ENCODE measurements around the gene FRMD4A.

The FRMD4A gene

GRCh38 chr10:13669182-13669855 is 661.4 kb downstream of the FRMD4A start:
- DNase-seq (ENCODE audit: low spot score) = no peak

DNA sequence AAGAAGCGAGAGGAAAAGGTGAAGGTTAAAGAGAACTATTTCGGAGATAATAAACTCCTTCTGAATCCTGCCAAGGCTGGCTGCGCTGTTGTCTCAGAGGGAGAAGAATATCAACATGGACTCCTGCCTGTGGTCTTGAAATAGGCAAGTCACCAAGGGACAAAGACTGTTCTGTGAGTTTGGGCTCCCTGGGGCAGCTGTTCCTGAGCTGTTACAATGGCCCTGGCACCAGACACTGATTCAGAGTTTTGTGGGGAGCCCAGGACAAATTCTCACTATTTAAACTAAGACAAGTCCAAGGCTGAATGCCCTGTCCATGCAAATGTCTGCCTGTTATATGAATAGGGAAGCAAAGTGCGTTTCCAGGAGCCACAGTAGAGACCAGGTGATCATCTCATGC is 662.6 kb downstream of the FRMD4A start:
- DNase-seq (ENCODE audit: low spot score) = no peak

- DNase-seq (ENCODE audit: low spot score) = no peak
Observed at GRCh38 chr10:13665516-13666262, 665.0 kb downstream of the FRMD4A start.

GRCh38 chr10:13661256-13661655 is 669.5 kb downstream of the FRMD4A start:
- no peak for DNase-seq (ENCODE audit: low spot score)

GRCh38 chr10:13660551-13660920 is 670.2 kb downstream of the FRMD4A start:
- DNase-seq (ENCODE audit: low spot score) = no peak

DNA sequence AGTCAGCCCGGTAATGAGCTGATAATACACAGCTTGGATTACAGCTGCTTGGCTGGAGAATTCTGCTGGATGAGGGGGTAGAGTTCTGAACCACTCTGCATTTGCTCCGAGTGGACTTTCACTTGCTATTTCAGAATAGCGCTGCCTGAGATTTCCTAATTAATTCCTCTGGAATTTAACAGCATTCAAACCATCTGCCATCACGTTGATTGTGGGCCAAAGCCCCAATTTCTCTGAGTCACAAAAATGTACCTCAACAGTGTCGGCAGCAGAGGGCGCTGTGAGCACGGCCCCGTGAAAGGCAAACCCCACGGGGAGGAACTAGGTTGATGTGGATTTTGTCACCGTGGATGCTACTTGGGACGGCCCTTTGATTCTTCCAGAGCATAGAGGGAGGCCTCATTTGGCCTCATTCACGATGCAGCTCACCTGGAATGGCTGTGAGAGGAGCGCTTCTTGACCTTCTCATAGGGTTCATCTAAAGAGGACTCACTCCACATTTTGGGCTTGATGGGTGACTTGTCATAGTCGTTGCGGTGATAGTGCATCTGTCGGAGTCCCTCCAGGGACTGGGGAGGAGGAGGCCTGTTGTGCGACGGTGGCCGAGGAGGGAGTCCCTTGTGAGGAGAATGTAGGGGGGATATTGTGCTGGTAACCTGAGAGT is 670.7 kb downstream of the FRMD4A start:
- peak; percentile 67 for DNase-seq (ENCODE audit: low spot score)

- DNase-seq (ENCODE audit: low spot score) = peak; percentile 73
Observed at GRCh38 chr10:13658871-13659685, 671.6 kb downstream of the FRMD4A start.

DNA sequence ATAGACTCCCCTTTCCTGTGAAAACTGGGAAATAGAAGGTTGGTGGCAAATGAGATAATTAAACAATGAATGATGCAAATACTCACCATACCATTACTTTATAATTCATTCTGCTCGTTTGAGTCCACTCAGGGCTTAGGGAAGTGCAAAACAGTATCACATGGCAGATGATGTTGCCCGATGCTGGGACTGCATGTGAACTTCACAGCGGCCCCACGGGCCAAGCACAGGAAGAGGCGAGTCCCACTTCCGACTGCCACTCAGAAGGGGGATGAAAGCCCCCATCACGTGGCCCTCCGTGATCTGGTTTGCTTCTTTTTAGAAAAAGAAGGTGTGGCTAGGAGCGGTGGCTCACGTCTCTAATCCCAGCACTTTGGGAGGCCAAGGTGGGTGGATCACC is 672.5 kb downstream of the FRMD4A start:
- DNase-seq (ENCODE audit: low spot score) = no peak

DNA sequence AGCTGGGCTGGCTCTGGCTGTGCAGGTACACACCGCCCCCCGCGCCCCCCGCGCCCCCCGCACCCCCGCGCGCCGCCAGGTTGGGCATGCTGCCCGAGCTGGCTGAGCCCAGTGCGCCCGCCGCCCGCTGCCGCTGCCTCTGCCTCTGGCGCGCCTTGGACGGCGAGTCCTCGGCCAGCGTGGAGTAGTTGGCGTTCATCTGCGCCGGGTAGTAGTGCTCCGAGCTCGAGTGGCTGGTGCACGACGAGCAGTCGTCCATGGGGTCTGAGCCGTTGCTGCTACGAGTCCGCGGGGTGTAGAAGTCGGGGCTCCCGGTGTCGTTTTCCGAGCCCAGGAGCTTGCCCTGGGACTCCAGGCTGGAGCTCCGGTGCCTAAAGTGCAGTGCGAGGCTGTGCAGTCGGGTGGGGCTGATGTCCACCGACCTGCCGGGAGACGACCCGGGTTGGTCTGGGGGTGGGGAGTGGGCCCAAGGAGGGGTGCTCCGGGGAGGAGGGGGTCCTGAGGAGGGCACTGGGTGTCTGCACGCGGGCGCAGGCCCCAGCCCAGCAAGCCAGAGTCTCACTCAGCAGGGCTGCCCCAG is 673.5 kb downstream of the FRMD4A start:
- DNase-seq (ENCODE audit: low spot score) = no peak

DNA sequence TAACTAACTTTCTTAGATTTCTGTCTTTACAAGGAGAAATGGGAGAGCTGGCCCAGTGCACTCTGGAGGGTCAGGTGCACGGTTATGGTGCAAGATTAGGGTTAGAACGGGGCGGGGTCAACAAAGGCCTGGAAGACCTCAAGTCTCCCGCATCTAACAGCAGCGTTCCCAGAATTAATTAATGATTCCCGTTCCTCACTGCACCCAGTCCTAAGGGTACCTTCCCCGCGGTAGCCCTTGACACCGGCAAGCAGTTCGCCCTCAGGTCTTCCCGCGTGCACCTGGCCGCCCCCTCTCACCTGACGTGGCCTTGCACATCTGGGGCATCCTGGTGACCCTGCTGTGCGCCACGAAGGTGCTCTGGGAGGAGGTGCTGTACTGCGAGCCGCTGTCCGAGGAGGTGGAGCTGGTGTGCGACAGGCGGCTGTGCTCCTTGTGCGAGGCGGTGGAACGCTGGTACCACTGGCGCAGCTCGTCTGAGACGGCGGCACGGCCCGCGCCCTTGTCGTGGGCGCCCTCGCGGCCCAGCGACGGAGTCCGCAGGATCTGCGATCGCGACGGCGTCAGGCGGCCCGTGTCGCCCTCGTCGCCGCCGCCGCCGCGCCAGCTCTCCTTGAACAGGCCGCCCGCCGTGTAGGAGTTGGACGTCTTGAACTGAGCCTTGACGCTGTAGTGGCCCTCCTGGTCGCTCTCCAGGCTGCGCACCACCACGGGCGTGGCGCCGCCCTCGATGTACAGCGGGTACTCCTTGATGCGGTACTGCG is 674.2 kb downstream of the FRMD4A start:
- DNase-seq (ENCODE audit: low spot score) = no peak

DNA sequence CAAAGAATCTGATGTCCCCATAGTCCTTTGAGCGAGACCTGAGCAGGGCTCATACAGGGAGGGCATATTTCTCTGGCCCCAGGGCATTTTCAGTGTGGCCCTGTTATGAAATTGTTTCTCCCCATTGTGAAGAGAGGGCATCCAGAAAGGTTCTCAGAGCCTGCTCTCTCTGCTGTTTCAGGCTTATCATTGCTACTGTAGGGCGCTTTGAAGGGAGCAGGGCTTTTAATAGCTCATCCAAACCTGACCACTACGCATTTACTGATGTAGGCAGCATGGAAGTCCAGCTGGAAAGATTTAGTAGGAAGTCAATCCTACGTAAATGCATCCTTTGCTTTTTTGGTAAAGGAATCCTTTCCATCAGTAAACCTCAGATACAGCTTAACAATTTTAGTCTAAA is 675.9 kb downstream of the FRMD4A start:
- DNase-seq (ENCODE audit: low spot score) = no peak

- no peak for DNase-seq (ENCODE audit: low spot score)
Observed at GRCh38 chr10:13654118-13654830, 676.5 kb downstream of the FRMD4A start.

DNA sequence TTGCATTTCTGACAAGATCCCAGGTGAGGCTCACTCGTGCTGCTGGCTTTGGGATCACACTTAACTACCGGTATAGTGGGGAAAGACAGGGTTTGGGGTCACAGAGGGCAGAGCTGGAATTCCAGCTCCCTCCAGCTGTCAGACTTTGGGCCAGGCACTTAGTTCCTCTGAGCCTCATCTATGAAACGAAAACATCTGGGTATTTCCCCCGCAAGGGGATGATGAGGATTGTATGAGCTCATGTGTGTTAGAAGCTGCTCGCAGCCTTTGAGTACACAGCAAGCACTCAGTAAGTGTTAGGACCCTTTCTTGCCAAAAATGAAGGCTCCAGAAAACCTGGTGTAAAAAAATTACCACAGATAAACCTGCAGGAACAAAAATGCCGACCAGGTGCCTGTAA is 677.9 kb downstream of the FRMD4A start:
- DNase-seq (ENCODE audit: low spot score) = no peak

GRCh38 chr10:13651969-13652720 is 678.6 kb downstream of the FRMD4A start:
- no peak for DNase-seq (ENCODE audit: low spot score)

- no peak for DNase-seq (ENCODE audit: low spot score)
Observed at GRCh38 chr10:13650961-13651360, 679.8 kb downstream of the FRMD4A start.

- no peak for DNase-seq (ENCODE audit: low spot score)
Observed at GRCh38 chr10:13649844-13650520, 680.7 kb downstream of the FRMD4A start.

GRCh38 chr10:13648425-13648824 is 682.3 kb downstream of the FRMD4A start:
- no peak for DNase-seq (ENCODE audit: low spot score)

GRCh38 chr10:13644866-13645265 is 685.9 kb downstream of the FRMD4A start:
- no peak for DNase-seq (ENCODE audit: low spot score)

- DNase-seq (ENCODE audit: low spot score) = no peak
Observed at GRCh38 chr10:13643016-13643415, 687.7 kb downstream of the FRMD4A start.

All from kidney capillary endothelial cell (primary cell).